Measurements from ENCODE around the gene POU3F1.

Gene POU3F1

DNA sequence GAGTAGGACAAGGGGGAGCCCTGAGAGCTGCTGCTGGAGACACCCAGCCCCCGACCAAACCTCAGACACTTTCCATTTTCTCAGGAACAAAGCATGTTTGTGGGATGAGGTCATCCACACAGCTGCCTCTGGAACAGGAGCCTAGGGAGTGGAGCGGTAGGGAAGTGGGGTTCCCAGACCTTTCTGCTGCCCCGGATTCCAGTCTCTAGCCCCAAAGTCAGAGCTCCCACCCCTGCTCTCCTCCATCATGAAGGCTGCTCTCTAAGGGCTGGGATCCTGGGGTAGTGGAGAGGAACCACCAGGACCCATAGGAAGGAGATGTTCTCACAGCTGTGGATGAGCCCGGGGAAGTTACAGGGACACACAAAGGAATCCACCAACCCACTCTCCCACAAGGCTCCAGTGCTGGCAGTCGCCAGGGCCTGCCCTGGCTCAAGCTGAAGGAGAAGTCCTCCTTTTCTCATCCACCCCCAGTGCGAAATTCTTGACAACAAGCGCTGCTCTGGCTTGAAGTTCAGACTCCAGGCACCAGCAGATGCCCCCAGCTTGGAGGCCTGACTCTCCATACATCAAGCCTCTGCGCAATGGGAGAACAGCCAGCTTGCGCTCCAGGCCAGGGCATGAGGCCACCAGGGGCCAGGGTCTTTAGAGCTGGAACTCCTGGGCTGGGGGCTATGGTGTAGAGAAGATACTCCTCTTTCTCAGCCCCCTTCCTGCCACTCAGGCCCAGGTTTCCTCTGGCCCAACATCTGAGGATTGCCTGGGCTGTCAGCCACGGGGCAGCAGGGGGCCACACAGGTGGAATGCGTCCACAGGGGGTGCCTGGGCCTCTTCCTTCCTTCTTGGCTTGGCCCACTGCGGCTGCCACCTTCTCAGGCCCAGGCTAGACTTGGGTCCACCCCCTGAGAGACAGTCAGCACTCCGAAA is 45.8 kb downstream of the POU3F1 start:
- Mint-ChIP-seq H3K9me3 (no peaks in the 10 kb centered on the region), H3K4me3 (peak overlapping the region; percentile 62), H3K4me1 (ENCODE audit: low read depth) (peaks cover 70% of the 10 kb centered on the region), H3K36me3 (ENCODE audit: low read depth) (peaks cover 67% of the 10 kb centered on the region), H3K27ac (peak overlapping the region; percentile 94), H3K27me3 (no peaks in the 10 kb centered on the region)
- DNase-seq, result no peak

DNA sequence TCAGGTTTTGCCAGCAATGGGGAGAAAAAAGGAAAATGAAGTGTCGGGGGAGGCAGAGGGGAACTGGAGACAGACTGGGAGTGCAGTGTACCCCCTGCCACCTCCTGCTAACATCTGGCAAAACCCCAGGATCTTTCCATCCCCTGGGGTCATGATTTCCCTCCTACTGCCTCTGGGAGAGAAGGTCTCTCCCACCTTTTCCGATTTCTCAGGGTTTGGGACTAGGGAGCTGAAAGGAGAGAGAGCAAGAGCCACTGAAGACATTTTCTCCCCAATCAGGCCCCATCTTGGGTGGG is 46.4 kb downstream of the POU3F1 start:
- no peak for DNase-seq
- Mint-ChIP-seq H3K4me3 (peak overlapping the region; percentile 62), H3K4me1 (ENCODE audit: low read depth) (peaks cover 72% of the 10 kb centered on the region), H3K27me3 (no peaks in the 10 kb centered on the region), H3K36me3 (ENCODE audit: low read depth) (peaks cover 70% of the 10 kb centered on the region), H3K27ac (peak overlapping the region; percentile 94), H3K9me3 (no peaks in the 10 kb centered on the region)

DNA sequence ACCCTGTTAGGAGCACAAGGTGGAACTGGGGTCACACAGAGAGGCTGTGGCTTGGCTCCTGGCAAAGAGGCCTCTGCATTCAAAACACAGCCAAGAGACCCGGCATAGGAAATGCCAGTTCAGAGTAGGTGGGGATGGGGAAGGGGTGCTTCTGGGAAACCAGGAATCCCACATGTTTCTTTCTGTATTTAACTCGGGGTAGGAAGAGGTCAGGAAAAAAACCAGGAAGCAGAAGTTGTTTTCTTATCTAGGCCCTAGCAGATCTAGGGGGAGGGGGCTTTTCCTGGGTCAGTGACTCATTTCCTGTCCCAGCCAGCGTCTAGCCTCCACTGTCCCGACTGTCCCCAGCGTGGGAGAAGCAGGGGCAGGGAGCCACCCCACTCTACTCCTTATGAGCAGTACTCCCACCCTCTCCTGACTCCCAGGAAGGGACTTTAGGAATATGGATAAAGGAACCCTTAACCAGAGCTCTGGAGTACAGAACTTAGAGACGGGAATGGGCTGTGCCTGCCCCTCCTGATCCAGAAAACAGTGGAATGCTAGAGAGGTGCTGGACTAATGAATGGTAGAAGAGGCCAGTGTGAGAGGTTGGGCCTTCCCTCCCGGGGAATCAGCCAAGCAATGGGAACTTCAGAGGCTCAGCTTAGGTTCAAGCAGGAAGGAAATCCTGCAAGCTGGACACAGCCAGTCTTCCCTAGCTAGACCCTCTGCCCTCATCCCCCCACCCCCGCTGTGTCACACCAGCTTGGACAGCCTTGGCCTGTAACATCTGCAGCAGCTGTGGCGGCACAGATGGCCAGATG is 47.0 kb downstream of the POU3F1 start:
- Mint-ChIP-seq H3K36me3 (ENCODE audit: low read depth) (peaks cover 73% of the 10 kb centered on the region), H3K27me3 (no peaks in the 10 kb centered on the region), H3K4me1 (ENCODE audit: low read depth) (peaks cover 77% of the 10 kb centered on the region), H3K9me3 (no peaks in the 10 kb centered on the region), H3K4me3 (peak overlapping the region; percentile 62), H3K27ac (peak overlapping the region; percentile 94)
- no peak for DNase-seq

DNA sequence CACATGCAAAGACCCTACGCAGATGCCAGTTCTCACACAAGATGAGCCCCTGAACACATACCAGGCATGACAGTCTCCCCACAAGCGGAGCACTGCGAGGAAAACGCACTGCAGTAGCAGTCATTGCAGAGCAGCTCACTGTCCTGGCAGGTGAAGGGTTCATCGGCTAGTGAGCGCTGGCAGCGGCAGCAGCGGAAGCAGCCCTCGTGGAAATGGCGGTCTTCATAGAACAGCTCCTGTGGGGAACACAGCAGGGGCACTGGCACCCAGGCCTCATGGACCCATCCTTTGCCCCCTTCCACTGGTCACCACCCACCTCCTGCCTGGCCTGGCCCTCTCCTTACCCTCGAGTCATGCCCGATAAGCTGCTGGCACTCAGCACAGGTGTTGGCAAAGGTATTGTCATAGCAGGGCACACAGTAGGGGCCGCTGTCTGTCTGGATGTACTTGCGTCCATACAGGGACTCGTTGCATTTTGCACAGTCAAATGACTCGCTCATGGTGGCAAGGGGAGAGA is 47.6 kb downstream of the POU3F1 start:
- Mint-ChIP-seq H3K36me3 (ENCODE audit: low read depth) (peaks cover 73% of the 10 kb centered on the region), H3K4me1 (ENCODE audit: low read depth) (peaks cover 76% of the 10 kb centered on the region), H3K4me3 (peak overlapping the region; percentile 62)

DNA sequence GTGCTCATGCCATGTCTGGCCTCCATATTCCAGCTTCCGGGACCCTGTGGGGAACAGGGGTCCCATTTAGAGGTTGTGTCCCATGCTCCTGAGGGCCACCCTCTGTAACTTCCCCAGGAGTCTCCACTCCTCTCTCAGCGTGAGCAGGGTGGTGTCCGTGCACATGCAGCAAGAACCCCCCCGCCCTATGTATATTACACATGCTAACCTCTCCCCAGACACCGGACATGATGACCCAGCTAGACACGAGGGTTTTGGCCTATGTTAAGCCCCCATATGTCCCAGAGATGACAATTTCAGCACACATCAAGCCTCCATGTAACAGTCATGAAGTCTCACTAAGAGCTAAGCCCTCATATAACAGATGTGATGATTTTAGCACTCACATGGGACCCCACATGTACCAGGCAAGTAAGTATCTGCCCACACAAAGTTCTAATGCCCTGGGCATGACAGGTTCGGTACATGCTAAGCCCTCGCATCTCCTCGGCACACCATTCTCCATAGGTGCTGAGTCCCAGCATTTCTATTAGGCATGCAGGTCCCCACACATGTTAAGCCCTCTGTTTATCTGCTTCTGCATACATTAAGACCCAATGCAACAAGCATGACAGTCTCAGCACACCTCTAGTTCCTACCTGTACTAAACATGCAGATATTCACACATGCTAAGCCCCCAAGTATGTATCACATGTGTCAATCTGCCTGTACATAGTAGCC is 48.3 kb downstream of the POU3F1 start:
- no peak overlapping the region for H3K4me3 Mint-ChIP-seq
- H3K27ac Mint-ChIP-seq, result peak overlapping the region; percentile 94
- DNase-seq, result no peak
- peaks cover 69% of the 10 kb centered on the region for H3K4me1 Mint-ChIP-seq (ENCODE audit: low read depth)
- peaks cover 66% of the 10 kb centered on the region for H3K36me3 Mint-ChIP-seq (ENCODE audit: low read depth)
- H3K9me3 Mint-ChIP-seq, result no peaks in the 10 kb centered on the region
- no peaks in the 10 kb centered on the region for H3K27me3 Mint-ChIP-seq

More for the DNA sequence above, 47.6 kb downstream of the POU3F1 start:
- DNase-seq, result no peak
- H3K27me3 Mint-ChIP-seq, result no peaks in the 10 kb centered on the region
- peak overlapping the region; percentile 94 for H3K27ac Mint-ChIP-seq
- H3K9me3 Mint-ChIP-seq, result no peaks in the 10 kb centered on the region

DNA sequence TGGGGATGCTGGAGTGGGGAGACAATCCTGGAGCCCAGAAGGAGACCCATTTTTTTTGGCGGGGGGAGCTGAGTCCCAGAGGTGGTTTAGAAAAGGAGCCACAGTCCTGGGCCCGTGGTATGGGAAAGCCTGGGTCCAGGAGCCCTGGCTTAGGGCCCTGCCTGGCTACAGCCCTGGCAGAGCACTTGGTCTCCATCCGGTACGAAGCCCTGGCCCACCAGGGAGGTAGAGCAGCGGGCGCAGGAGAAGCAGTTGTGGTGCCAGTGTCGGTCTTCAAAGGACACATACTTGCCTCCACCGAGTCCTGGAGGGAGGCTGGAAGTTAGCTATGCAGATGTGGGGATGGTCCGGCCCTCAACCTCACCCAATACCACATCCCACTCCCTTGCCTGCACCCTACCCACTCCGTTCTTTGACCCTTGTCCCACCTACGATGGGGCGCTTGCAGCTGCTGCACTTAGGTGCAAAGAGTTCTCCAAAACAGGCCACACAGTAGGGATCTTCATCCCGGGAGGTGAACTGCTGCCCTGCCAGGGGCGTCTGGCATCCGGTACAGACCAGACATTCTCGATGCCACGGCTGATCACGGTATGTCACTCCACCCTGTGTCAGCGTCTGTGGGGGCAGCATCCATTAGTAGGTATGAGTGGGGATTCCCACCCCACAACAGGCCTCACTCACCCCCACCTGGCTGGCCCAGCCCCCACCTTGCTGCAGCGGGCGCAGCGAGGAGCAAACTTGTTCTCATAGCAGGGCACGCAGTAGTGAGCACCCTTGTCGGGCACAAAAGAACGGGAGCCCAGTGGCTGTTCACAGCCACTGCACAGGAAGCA is 49.1 kb downstream of the POU3F1 start:
- Mint-ChIP-seq H3K27ac (peak overlapping the region; percentile 88), H3K4me3 (no peak overlapping the region), H3K27me3 (no peaks in the 10 kb centered on the region), H3K9me3 (no peaks in the 10 kb centered on the region), H3K36me3 (ENCODE audit: low read depth) (peaks cover 63% of the 10 kb centered on the region), H3K4me1 (ENCODE audit: low read depth) (peaks cover 66% of the 10 kb centered on the region)
- DNase-seq, result no peak

DNA sequence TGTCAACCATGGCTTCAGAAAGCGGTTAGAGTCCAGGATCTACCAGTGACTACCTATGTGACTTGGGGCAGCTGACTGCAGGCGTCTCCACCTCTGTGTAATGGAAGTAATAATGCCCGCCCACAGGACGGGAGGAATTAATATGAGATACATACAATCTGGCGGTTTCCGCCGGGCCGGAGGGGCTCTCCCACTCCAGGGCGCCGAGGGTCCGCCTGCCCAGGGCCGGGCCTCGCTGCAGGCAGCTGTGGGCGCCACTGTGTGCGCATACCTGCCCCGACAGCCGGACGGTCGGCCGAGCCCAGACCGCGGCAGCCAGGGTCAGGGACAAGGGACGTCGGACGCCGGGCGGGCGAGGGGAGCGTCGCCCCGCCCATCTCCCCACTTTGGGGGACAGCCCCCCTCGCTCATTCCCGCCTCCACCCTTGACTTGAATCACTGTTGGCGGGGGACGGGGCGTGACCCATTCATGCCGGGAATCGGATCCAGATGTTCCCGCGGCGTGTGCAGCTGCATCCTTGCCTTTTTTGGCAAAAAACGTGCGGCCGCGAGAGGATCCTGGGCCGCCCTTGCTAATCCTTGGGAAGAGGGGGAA is 50.7 kb downstream of the POU3F1 start:
- H3K27ac Mint-ChIP-seq, result peak overlapping the region; percentile 92
- H3K27me3 Mint-ChIP-seq, result no peaks in the 10 kb centered on the region
- H3K4me1 Mint-ChIP-seq (ENCODE audit: low read depth), result peaks cover 56% of the 10 kb centered on the region
- peak; percentile 68 for DNase-seq
- H3K36me3 Mint-ChIP-seq (ENCODE audit: low read depth), result peaks cover 59% of the 10 kb centered on the region
- H3K9me3 Mint-ChIP-seq, result no peaks in the 10 kb centered on the region
- peak overlapping the region; percentile 70 for H3K4me3 Mint-ChIP-seq

DNA sequence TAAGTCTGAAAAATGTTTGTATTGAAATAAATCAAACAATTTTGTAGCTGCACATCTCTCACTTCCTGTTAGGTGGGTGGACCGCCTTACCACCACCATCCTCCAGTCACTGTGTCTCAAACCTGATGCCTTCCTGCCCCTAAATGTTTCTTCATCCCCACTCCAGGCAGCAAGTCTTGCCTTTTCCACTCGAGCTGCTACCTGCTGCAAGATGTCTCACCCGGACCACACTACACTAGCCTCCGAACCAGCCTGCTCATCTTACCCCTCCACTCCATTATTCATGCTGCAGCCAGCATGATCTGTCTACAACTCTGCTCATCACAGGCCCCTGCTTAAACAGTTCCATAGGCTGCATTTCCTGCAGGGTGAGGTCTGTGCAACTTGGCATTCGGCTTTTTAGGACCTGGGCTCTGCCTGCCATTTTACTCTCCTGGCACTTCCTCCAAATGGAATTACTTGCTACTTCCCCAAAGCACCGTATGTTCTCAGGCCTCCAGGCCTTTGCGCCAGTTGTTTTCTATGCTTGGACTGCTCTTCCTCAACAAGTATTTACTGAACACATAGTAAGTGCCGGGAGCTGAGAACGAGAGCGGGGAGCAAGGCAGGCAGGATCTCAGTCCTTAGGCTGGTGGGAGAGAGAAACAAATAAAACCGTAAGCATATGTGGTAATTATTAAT is 51.6 kb downstream of the POU3F1 start:
- H3K36me3 Mint-ChIP-seq (ENCODE audit: low read depth), result peaks cover 54% of the 10 kb centered on the region
- H3K4me1 Mint-ChIP-seq (ENCODE audit: low read depth), result peaks cover 53% of the 10 kb centered on the region
- peak overlapping the region; percentile 70 for H3K4me3 Mint-ChIP-seq
- no peaks in the 10 kb centered on the region for H3K27me3 Mint-ChIP-seq
- H3K27ac Mint-ChIP-seq, result peak overlapping the region; percentile 93
- no peak for DNase-seq
- H3K9me3 Mint-ChIP-seq, result no peaks in the 10 kb centered on the region

Measured in activated T-cell treated with anti-CD3 and anti-CD28 coated beads, Interleukin-2, amount 50 U/mL, for 24 hours (primary cell).